ENCODE data around the gene USP48.

GRCh38 chr1:21813542-21813941, 30.6 kb upstream of the USP48 start:
- TF ChIP-seq GATA2 (IDR thresholded peaks at IDR 0.05; ENCODE audit: low read depth, low read length): no peak
- TF ChIP-seq GATA3 (IDR thresholded peaks at IDR 0.05; ENCODE audit: low read depth, low read length): no peak

Measured in SH-SY5Y (cell line).